CD4-positive, alpha-beta T cell treated with Interleukin-10 for 1 hour (primary cell): ENCODE measurements around the gene VWF.
"Not testable (repeated sequence)": the region's sequence is repeated elsewhere in the genome, so short reads cannot be mapped to it uniquely, and the experiment has no call there.

ENCODE experiments used
- DNase-seq: peaks from one replicate; pipeline ENCODE4 v3.0.0-alpha.2; 2020

The VWF gene

DNA sequence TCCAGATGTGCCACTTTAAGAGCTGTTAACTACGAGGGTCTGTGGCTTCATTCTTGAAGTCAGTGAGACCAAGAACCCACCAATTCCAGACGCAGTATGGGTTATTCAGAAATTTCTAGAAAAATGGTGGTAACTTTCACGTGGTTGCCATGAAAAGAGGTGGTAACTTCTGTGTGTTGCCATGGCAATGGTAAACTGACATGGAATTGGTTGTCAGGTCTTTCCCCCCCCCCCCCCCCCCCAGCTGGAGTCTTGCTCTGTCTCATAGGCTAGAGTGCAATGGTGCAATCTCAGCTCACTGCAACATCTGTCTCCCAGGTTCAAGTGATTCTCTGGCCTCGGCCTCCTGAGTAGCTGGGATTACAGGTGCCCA lies 18.8 kb upstream of the VWF start:
- no peak for DNase-seq

- DNase-seq: not testable (repeated sequence)
Measured at GRCh38 chr12:6142368-6143302, 18.2 kb upstream of the VWF start.

DNA sequence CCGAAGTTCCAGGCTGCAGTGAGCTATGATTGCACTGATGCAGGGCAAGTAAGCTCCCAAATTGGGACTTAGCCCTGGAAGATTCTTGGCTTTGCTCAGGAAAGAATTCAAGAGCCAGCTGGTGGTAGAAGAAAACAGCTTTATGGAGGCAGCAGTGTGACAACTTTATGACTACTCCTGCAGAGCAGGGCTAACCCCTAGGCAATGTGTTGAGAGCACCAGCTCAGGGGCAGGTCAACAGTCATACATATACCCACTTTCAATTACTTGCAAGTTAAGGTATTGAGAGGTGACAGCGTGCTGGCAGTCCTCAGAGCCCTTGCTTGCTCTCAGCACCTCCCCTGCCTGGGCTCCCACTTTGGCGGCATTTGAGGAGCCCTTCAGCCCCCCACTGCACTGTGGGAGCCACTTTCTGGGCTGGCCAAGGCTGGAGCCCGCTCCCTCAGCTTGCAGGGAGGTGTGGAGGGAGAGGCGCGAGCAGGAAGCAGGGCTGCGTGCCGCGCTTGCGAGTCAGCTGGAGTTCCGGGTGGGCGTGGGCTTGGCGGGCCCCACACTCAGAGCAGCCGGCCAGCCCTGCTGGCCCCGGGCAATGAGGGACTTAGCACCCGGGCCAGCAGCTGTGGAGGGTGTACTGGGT lies 17.4 kb upstream of the VWF start:
- not testable (repeated sequence) for DNase-seq

GRCh38 chr12:6140651-6141447 lies 16.4 kb upstream of the VWF start:
- peak; percentile 28 for DNase-seq

- DNase-seq: no peak
Measured at GRCh38 chr12:6135071-6135470, 10.6 kb upstream of the VWF start.

DNA sequence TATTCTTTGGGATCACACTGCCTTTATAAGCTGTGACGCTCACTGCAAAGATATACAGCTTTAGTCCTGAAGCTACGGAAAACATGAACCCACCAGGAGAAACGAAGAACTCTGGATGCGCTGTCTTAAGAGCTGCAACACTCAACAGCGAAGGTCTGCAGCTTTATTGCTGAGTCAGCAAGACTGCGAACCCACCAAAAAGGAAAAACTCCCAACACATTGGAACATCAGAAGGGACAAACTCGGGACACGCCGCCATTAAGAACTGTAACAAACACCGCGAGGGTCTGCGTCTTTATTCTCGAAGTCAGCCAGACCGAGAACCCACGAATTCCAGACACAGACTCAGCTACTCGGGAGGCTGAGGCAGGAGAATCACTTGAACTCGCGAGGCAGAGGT lies 9.2 kb upstream of the VWF start:
- DNase-seq: no peak

DNA sequence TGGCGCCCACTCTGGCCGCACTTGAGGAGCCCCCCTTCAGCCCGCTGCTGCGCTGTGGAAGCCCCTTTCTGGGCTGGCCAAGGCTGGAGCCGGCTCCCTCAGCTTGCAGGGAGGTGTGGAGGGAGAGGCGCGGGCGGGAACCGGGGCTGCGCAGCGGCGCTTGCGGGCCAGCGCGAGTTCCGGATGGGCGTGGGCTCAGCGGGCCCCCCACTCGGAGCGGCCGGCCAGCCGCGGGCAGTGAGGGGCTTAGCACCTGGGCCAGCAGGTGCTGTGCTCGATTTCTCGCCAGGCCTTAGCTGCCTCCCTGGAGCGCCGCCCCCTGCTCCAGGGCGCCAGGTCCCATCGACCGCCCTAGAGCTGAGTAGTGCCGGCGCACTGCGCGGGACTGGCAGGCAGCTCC lies 8.0 kb upstream of the VWF start:
- no peak for DNase-seq

DNA sequence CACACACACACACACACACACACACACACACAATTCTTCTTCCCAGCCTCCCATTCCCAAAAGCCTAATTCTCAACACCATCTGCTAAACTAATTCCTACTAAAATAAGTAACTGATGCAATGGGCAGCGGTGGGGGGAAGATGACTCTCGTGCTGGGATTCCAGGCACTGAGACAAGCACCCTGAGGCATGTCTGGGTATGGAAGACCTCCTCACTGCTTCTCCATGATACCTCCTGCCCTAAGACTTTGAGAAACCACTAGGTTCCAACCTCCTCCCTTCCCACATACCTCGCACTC lies 789 bp upstream of the VWF start:
- DNase-seq: no peak

DNA sequence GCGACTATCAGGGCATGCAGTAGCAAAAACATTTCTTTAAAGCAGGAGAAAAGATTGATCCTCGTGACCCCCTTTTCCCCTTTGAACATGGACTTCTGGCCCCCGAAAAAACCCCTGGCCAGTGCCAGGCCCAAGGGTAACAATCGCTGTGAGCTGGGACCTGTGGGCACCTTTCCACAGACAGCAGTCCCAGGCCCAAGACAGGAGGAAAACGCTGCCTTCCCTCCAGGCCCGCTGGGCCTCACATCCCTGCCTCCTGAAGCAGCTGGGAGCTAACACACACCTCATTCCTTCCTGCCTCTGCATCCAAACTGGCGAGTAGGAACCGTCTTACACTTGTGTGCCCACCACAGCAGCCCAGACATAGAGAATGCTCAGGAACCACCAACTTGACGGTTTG lies 1.2 kb downstream of the VWF start:
- no peak for DNase-seq

GRCh38 chr12:6122201-6122600 lies 2.3 kb downstream of the VWF start:
- DNase-seq: no peak

DNA sequence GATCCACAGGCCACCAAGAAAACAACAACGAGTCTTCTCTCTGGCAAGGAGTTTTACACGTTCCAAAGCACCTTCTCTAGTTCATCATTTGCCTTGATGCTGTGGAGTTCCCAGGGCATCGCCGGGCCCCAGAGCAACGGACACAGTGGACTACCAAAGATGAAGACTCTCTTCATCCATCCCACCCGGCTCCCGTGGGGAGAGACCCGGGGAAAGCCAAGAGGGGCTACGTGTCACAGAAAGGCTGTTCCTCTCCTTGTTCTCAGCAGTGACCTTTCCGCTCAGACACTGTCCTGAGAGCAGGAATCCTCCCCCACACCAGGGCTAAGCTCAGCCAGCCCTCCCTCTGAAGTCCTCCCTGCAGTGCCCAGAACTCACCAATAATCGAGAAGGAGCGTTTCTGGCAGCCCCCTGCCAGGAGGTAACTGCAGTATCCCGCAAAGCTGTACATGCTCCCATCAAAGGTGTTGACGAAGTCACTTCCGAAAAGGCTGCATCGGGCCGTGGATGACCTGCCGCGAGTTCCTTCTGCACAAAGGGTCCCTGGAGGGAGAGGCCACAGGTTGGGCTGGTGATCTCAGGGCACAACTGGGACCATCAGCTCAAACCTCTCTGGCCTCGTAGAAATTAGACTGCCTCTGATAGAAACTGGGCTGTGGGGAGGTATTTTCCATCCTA lies 3.5 kb downstream of the VWF start:
- DNase-seq: no peak

- DNase-seq: no peak
Measured at GRCh38 chr12:6118891-6119568, 5.4 kb downstream of the VWF start.

DNA sequence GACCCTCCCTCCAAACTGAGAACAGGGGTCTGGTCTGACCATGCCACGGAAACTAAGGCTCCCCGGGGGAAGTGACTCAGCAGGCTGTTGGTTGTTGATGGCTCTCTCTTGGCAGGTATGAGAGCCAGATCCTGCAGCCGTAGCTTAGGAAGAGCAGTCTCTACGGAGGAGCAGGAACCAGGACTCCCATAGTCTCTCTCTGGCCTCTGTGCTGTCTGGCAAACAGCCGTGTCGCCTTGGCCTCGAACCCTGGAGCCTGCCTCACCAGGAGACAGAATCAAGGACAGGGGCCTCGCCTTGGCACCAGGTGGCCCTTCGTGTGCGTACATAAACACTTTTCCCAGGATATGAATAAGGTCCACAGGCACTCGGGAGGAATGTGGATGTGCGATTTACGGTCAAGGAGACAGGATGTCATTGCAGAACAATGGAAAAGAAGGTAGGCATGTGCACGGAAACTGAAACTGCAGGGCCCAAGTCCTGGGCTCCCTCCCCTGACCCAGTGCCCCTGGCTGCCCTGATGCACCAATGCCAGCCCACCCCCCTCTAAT lies 7.9 kb downstream of the VWF start:
- no peak for DNase-seq

DNA sequence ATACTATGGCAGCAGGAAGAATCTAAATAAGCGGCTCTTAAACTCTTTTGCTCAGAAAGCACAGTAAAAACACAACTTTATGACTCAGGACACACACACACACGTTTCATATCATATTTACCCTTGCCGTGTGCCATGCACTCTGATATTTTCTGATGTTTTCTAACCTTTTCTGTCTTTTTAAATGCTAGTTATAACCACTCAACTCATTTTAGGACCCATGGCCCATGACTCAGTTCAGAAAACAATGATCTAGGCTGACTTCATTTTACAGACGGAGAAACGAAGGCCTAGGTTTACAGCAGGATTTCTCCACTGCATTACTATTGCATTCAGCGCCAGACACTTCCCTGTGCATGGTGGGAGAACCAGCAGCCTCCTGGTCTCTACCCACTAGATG lies 9.1 kb downstream of the VWF start:
- no peak for DNase-seq

GRCh38 chr12:6114476-6114870 lies 10.0 kb downstream of the VWF start:
- DNase-seq: no peak

GRCh38 chr12:6113691-6114475 lies 10.6 kb downstream of the VWF start:
- no peak for DNase-seq

- no peak for DNase-seq
Measured at GRCh38 chr12:6112004-6112403, 12.5 kb downstream of the VWF start.

DNA sequence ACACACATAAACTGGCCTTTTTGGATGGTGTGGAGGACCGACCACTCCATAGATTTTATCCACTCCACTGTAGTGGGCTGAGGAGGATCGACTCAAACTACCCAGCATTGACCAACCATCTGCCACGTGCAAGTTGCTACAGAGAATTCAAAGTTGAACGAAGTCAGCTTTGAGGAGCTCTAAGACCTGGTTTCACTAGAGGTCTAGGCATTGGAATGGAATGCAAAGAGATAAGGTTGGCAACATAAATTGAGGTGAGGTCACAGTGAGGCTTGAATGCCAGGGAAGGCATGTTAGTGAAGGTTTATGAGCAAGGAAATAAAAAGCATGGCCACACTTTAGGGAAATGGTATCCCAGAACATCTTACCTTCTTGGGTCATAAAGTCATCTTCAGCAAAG lies 14.5 kb downstream of the VWF start:
- no peak for DNase-seq

DNA sequence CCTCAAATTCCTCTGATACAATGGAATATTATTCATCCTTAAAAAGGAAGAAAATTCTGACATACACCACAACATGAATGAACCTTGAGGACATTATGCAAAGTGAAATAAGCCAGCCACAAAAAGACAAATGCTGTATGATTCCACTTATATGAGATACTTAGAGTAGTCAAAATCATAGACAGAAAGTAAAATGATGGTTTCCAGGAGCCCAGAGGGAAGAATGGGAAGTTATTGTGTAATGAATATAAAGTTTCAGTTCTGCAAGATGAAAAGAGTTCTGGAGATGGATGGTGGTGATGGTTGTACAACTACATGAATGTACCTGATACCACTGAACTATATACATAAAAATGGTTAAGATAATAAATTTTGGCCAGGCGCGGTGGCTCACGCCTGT lies 18.3 kb downstream of the VWF start:
- DNase-seq: no peak

GRCh38 chr12:6104842-6105241 lies 19.6 kb downstream of the VWF start:
- no peak for DNase-seq

- DNase-seq: no peak
Measured at GRCh38 chr12:6104027-6104426, 20.4 kb downstream of the VWF start.

DNA sequence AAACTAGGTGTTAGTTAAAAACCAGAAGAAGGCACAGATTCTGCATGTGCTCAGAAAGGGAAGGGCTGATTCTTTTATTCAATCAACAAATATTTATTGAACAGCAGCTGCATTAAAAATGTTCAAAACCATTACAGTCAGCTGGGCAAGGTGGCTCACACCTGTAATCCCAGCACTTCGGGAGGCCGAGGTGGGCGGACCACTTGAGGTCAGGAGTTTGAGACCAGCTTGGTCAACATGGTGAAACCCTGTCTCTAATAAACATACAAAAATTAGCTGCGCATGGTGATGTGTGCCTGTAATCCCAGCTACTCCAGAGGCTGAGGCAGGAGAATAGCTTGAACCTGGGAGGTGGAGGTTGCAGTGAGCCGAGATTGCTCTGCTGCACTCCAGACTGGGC lies 22.4 kb downstream of the VWF start:
- not testable (repeated sequence) for DNase-seq
